HL-60 (cell line): ENCODE measurements around the gene BMAL1.

Experiments used
- DNase-seq, 2 experiments: peaks; one replicate each; pipeline ENCODE4 v3.0.0-alpha.2; 2010 to 2020; ENCODE audit warnings: low read depth in 1 of 2, low spot score in 1 of 2
- H3K27ac ChIP-seq: fragments of 250-450 bp; sonication (Bioruptor Pico); replicated peaks from 2 replicates; pipeline ENCODE4 v1.5.1; 2020; ENCODE audit warnings: mild to moderate bottlenecking, moderate library complexity
- H3K27me3 ChIP-seq: fragments of 250-450 bp; sonication (Bioruptor Pico); 2 replicates; pipeline ENCODE4 v1.5.1; 2021; ENCODE audit warnings: mild to moderate bottlenecking, moderate library complexity; ENCODE audit not compliant: insufficient read depth, poor library complexity, severe bottlenecking
- H3K4me3 ChIP-seq: replicated peaks from 2 replicates; pipeline ENCODE4 v1.5.1; 2011; ENCODE audit warnings: mild to moderate bottlenecking, control low read depth, low read length; ENCODE audit not compliant: insufficient read depth
- GABPA ChIP-seq: IDR thresholded peaks from 2 replicates; pipeline ENCODE4 v1.6.1; 2012; ENCODE audit warnings: low read depth
- POLR2AphosphoS5 ChIP-seq: IDR thresholded peaks from 2 replicates; pipeline ENCODE4 v1.6.1; 2012; ENCODE audit warnings: low read depth
- REST ChIP-seq: IDR thresholded peaks from 2 replicates; pipeline ENCODE4 v1.6.1; 2012; ENCODE audit warnings: low read depth; ENCODE audit not compliant: insufficient replicate concordance
- SPI1 ChIP-seq: IDR thresholded peaks from 2 replicates; pipeline ENCODE4 v1.6.1; 2012; ENCODE audit warnings: low read depth, mild to moderate bottlenecking, borderline replicate concordance
- TF ChIP-seq, protein P1 (sequence below): IDR thresholded peaks from one replicate; pipeline ENCODE4 v1.5.1; 2011; ENCODE audit warnings: low read length, control low read depth, inconsistent platforms; ENCODE audit not compliant: insufficient read depth

BMAL1 gene

DNA sequence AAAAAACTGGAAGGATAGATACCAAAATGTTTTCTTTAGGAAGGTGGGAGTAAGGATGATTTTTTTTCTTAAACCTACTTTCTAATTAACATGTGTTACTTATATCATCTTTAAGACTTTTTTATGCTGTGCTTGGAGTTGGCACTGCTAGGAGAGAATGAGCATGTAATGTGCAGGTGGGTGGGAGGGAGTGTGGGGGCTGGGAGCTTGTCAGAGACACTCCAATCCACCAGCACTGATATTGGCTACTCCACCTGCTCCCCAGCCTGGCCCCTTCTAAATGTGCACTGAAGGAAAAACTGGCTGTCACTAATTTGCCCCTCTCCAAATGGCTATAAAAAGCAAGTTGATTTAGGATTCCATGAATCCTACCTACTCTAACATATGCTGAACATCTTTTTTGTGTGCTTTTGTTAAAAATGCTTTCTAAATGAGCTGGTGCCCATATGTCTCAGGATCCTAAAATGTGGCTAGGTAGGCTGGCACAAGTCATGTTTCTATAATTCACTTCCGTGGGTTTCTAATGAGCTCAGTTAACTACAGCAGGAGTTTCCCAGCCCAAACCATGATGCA is 44.3 kb upstream of the BMAL1 start:
- Histone ChIP-seq H3K4me3 (no peak overlapping the region), H3K27me3 (no peaks in the 10 kb centered on the region)
- DNase-seq = no peak

DNA sequence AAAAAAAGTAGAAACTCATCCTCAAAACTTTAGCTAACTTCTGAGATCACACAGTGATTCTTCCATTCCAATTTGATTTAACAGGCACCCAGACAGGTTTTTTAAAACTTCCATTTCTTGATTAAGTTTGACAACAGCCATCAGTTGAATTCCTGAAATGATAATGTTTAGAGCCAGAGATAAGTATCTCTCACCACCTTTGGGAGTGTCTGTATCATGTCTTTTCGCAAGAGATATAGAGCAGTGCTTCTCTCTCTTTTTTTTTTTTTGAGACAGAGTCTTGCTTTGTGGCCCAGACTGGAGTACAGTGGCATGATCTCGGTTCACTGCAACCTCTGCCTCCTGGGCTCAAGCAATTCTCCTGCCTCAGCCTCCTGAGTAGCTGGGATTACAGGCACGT is 41.7 kb upstream of the BMAL1 start:
- no peak for DNase-seq
- Histone ChIP-seq H3K27ac (no peak overlapping the region), H3K4me3 (no peak overlapping the region), H3K27me3 (no peaks in the 10 kb centered on the region)
- TF ChIP-seq POLR2AphosphoS5 (no peak), REST (no peak), SPI1 (no peak), GABPA (no peak)
- TF ChIP-seq, protein P1, sequence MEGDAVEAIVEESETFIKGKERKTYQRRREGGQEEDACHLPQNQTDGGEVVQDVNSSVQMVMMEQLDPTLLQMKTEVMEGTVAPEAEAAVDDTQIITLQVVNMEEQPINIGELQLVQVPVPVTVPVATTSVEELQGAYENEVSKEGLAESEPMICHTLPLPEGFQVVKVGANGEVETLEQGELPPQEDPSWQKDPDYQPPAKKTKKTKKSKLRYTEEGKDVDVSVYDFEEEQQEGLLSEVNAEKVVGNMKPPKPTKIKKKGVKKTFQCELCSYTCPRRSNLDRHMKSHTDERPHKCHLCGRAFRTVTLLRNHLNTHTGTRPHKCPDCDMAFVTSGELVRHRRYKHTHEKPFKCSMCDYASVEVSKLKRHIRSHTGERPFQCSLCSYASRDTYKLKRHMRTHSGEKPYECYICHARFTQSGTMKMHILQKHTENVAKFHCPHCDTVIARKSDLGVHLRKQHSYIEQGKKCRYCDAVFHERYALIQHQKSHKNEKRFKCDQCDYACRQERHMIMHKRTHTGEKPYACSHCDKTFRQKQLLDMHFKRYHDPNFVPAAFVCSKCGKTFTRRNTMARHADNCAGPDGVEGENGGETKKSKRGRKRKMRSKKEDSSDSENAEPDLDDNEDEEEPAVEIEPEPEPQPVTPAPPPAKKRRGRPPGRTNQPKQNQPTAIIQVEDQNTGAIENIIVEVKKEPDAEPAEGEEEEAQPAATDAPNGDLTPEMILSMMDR = no peak

More for the DNA sequence above, 44.3 kb upstream of the BMAL1 start:
- TF ChIP-seq POLR2AphosphoS5 (no peak), GABPA (no peak), SPI1 (no peak), REST (no peak)
- TF ChIP-seq, protein P1 = no peak
- no peak overlapping the region for H3K27ac ChIP-seq

DNA sequence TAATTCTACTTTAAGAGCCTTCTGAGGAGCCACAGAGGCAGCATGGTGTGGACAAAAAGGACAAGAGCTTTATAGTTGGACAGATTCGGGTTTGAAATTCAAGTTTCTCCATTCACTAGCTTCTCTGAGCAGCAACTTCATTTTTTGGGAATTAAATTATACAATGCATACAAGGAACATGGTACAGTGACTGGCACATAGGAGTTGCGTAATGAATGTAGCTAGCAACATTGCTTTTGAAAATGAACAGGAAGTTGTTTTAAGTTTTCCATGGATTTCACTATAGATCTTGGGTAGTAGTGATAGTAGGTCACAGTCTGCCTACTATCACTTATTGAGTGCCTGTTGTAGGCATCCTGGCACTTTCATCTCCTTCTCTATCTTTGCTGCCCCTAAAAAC is 41.0 kb upstream of the BMAL1 start:
- Histone ChIP-seq H3K27me3 (no peaks in the 10 kb centered on the region), H3K27ac (no peak overlapping the region), H3K4me3 (no peak overlapping the region)
- DNase-seq = no peak
- TF ChIP-seq REST (no peak), GABPA (no peak), SPI1 (no peak), POLR2AphosphoS5 (no peak)
- TF ChIP-seq, protein P1 = no peak
